ENCODE data around the gene MYEF2.

MYEF2 gene

GRCh38 chr15:48109856-48110531 is 68.1 kb downstream of the MYEF2 start:
- ChIA-PET POLR2A (no interaction called here), CTCF (no interaction called here)
- TF ChIP-seq SP1 (IDR thresholded peaks at IDR 0.05) (no peak), BHLHE40 (IDR thresholded peaks at IDR 0.05; ENCODE audit: borderline replicate concordance) (no peak), FOXA1 (IDR thresholded peaks at IDR 0.05) (no peak), FOXK2 (IDR thresholded peaks at IDR 0.05) (no peak), ELF4 (IDR thresholded peaks at IDR 0.05) (no peak), ZNF384 (IDR thresholded peaks at IDR 0.05) (no peak), FOXM1 (IDR thresholded peaks at IDR 0.05; ENCODE audit: borderline replicate concordance) (no peak), NFRKB (IDR thresholded peaks at IDR 0.05) (no peak), ARNT (IDR thresholded peaks at IDR 0.05) (no peak), CTBP1 (IDR thresholded peaks at IDR 0.05; ENCODE audit: borderline replicate concordance) (no peak), SUZ12 (IDR thresholded peaks at IDR 0.05) (no peak), HDGF (IDR thresholded peaks at IDR 0.05; ENCODE audit: borderline replicate concordance) (no peak), LEF1 (IDR thresholded peaks at IDR 0.05; ENCODE audit: borderline replicate concordance) (no peak)
- DNase-seq (ENCODE audit: extremely low spot score) = no peak

GRCh38 chr15:48109212-48109611 is 68.9 kb downstream of the MYEF2 start:
- ChIA-PET CTCF (no interaction called here), POLR2A (no interaction called here)
- no peak for DNase-seq (ENCODE audit: extremely low spot score)
- TF ChIP-seq SP1 (IDR thresholded peaks at IDR 0.05) = no peak
- no peak for TF ChIP-seq PKNOX1 (IDR thresholded peaks at IDR 0.05)
- no peak for TF ChIP-seq ZNF384 (IDR thresholded peaks at IDR 0.05)
- TF ChIP-seq HDGF (IDR thresholded peaks at IDR 0.05; ENCODE audit: borderline replicate concordance) = no peak
- no peak for TF ChIP-seq LEF1 (IDR thresholded peaks at IDR 0.05; ENCODE audit: borderline replicate concordance)
- TF ChIP-seq FOXM1 (IDR thresholded peaks at IDR 0.05; ENCODE audit: borderline replicate concordance) = no peak
- no peak for TF ChIP-seq ELF4 (IDR thresholded peaks at IDR 0.05)
- TF ChIP-seq SUZ12 (IDR thresholded peaks at IDR 0.05) = no peak
- TF ChIP-seq NFRKB (IDR thresholded peaks at IDR 0.05) = no peak
- no peak for TF ChIP-seq CTBP1 (IDR thresholded peaks at IDR 0.05; ENCODE audit: borderline replicate concordance)

- TF ChIP-seq SP1 (IDR thresholded peaks at IDR 0.05) = no peak
- TF ChIP-seq L3MBTL2 (conservative IDR thresholded peaks at IDR 0.05) = no peak
- TF ChIP-seq HDGF (IDR thresholded peaks at IDR 0.05; ENCODE audit: borderline replicate concordance) = no peak
- TF ChIP-seq FOXK2 (IDR thresholded peaks at IDR 0.05) = no peak
- TF ChIP-seq ARNT (IDR thresholded peaks at IDR 0.05) = no peak
- no peak for TF ChIP-seq BHLHE40 (IDR thresholded peaks at IDR 0.05; ENCODE audit: borderline replicate concordance)
- TF ChIP-seq ELF4 (IDR thresholded peaks at IDR 0.05) = no peak
- TF ChIP-seq LEF1 (IDR thresholded peaks at IDR 0.05; ENCODE audit: borderline replicate concordance) = no peak
- no peak for TF ChIP-seq FOXM1 (IDR thresholded peaks at IDR 0.05; ENCODE audit: borderline replicate concordance)
- no peak for TF ChIP-seq SUZ12 (IDR thresholded peaks at IDR 0.05)
- TF ChIP-seq NFRKB (IDR thresholded peaks at IDR 0.05) = no peak
- TF ChIP-seq ZNF384 (IDR thresholded peaks at IDR 0.05) = no peak
- TF ChIP-seq TARDBP (IDR thresholded peaks at IDR 0.05) = no peak
- TF ChIP-seq PKNOX1 (IDR thresholded peaks at IDR 0.05) = no peak
- TF ChIP-seq FOXA1 (IDR thresholded peaks at IDR 0.05) = no peak
- TF ChIP-seq CTBP1 (IDR thresholded peaks at IDR 0.05; ENCODE audit: borderline replicate concordance) = no peak
- ChIA-PET CTCF (no interaction called here), POLR2A (no interaction called here)
- DNase-seq (ENCODE audit: extremely low spot score) = no peak
These were observed 72.2 kb downstream of the MYEF2 start for GRCh38 chr15:48105936-48106335.

DNA sequence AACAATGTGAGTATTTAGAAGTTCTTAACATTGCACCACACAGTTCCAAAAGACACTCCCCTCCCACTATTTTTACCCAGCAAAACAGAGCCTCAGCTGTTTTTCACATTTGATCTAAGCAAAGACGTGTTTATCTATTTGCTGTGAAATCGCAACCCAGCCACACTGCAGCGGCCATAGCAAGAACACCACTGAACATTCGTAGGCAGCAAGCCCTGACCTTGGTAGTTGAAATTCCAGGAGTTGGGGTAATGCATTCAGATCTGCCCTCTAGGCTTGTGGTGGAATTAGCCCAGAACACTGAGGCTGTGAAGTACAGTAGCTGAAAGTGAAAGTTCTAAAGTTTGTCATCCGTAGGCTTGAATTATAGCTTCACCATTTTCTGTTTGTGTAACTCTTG is 74.4 kb downstream of the MYEF2 start:
- DNase-seq (ENCODE audit: extremely low spot score) = no peak
- ChIA-PET CTCF (no interaction called here), POLR2A (no interaction called here)
- TF ChIP-seq FOXA1 (IDR thresholded peaks at IDR 0.05) (no peak), TARDBP (IDR thresholded peaks at IDR 0.05) (no peak), FOXK2 (IDR thresholded peaks at IDR 0.05) (no peak), NFRKB (IDR thresholded peaks at IDR 0.05) (no peak), PKNOX1 (IDR thresholded peaks at IDR 0.05) (no peak)

DNA sequence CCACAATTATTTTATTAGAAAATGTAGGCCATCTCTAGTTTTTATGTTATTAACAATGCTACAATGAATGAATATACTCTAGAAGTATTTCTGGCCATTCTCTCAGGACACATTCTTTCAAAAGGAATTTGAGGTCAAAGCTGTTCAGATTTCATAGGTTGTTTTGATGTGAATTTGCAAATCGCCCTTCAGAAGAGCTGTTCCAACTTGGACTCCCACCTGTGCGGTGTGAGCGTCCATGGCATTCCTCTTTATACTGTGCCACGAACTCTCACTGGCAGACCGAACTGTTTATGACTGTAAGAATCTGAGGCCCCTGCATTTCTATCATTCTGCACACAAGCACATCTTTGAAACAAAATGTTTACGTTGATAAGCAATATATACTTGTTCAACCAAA is 75.9 kb downstream of the MYEF2 start:
- DNase-seq (ENCODE audit: extremely low spot score) = no peak
- TF ChIP-seq ELF4 (IDR thresholded peaks at IDR 0.05) (no peak), BHLHE40 (IDR thresholded peaks at IDR 0.05; ENCODE audit: borderline replicate concordance) (no peak), CTBP1 (IDR thresholded peaks at IDR 0.05; ENCODE audit: borderline replicate concordance) (no peak), FOXA1 (IDR thresholded peaks at IDR 0.05) (no peak), LEF1 (IDR thresholded peaks at IDR 0.05; ENCODE audit: borderline replicate concordance) (no peak), HDGF (IDR thresholded peaks at IDR 0.05; ENCODE audit: borderline replicate concordance) (no peak), SUZ12 (IDR thresholded peaks at IDR 0.05) (no peak), ZNF384 (IDR thresholded peaks at IDR 0.05) (no peak), ARNT (IDR thresholded peaks at IDR 0.05) (no peak), FOXK2 (IDR thresholded peaks at IDR 0.05) (no peak), SP1 (IDR thresholded peaks at IDR 0.05) (no peak), TARDBP (IDR thresholded peaks at IDR 0.05) (no peak), PKNOX1 (IDR thresholded peaks at IDR 0.05) (no peak), NFRKB (IDR thresholded peaks at IDR 0.05) (no peak), FOXM1 (IDR thresholded peaks at IDR 0.05; ENCODE audit: borderline replicate concordance) (no peak), L3MBTL2 (conservative IDR thresholded peaks at IDR 0.05) (no peak)
- CTCF ChIA-PET = no interaction called here
- POLR2A ChIA-PET = no interaction called here
